ENCODE data around the gene SPPL3.

Gene SPPL3

GRCh38 chr12:120932956-120933526 is 28.9 kb upstream of the SPPL3 start:
- CTCF ChIA-PET: interaction anchor here (0.6 kb wide), 1 partner anchor 607 kb away, joined by 3 read pairs; no protein-coding TSS in a partner anchor
- POLR2A ChIA-PET: no interaction called here
- no peak overlapping the region for H3K4me3 ChIP-seq (ENCODE audit: low read depth, low read length)
- H3K4me1 ChIP-seq (ENCODE audit: control insufficient read depth, insufficient read depth, low read length): no peaks in the 10 kb centered on the region
- H3K27ac ChIP-seq (ENCODE audit: extremely low read depth, low read depth, low read length): no peak overlapping the region
- H3K36me3 ChIP-seq (ENCODE audit: control insufficient read depth in 2 of 2, insufficient read depth in 1 of 2, low read length in 2 of 2): no peaks in the 10 kb centered on the region
- no peaks in the 10 kb centered on the region for H3K9me3 ChIP-seq (ENCODE audit: control insufficient read depth, insufficient read depth, low read depth, low read length)
- no peak for TF ChIP-seq ZBTB1 (tag by site-specific recombination; IDR thresholded peaks at IDR 0.05)
- peak; percentile 53; the same call in 1 of the 2 replicates for TF ChIP-seq ZNF768 (tag by site-specific recombination; IDR thresholded peaks at IDR 0.05)

- no peak overlapping the region for H3K27ac ChIP-seq (ENCODE audit: extremely low read depth, low read depth, low read length)
- H3K4me1 ChIP-seq (ENCODE audit: control insufficient read depth, insufficient read depth, low read length): no peaks in the 10 kb centered on the region
- no peak overlapping the region for H3K4me3 ChIP-seq (ENCODE audit: low read depth, low read length)
- ChIA-PET CTCF (interaction anchor here (0.6 to 1.2 kb wide), 2 partner anchors 26 to 75 kb away, joined by 3 to 4 read pairs; no protein-coding TSS in a partner anchor), POLR2A (interaction anchor here (0.6 kb wide), 1 partner anchor 40 kb away, joined by 3 read pairs; no protein-coding TSS in a partner anchor)
- H3K9me3 ChIP-seq (ENCODE audit: control insufficient read depth, insufficient read depth, low read depth, low read length): no peaks in the 10 kb centered on the region
- no peaks in the 10 kb centered on the region for H3K36me3 ChIP-seq (ENCODE audit: control insufficient read depth in 2 of 2, insufficient read depth in 1 of 2, low read length in 2 of 2)
- TF ChIP-seq GLI4 (tag by site-specific recombination; IDR thresholded peaks at IDR 0.05): no peak
- TF ChIP-seq ZNF248 (tag by site-specific recombination; IDR thresholded peaks at IDR 0.05): no peak
- TF ChIP-seq ZNF266 (tag by site-specific recombination; IDR thresholded peaks at IDR 0.05; ENCODE audit: low read depth): no peak
- TF ChIP-seq, protein P1, sequence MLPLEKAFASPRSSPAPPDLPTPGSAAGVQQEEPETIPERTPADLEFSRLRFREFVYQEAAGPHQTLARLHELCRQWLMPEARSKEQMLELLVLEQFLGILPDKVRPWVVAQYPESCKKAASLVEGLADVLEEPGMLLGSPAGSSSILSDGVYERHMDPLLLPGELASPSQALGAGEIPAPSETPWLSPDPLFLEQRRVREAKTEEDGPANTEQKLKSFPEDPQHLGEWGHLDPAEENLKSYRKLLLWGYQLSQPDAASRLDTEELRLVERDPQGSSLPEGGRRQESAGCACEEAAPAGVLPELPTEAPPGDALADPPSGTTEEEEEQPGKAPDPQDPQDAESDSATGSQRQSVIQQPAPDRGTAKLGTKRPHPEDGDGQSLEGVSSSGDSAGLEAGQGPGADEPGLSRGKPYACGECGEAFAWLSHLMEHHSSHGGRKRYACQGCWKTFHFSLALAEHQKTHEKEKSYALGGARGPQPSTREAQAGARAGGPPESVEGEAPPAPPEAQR (tag by site-specific recombination; IDR thresholded peaks at IDR 0.05): no peak
- no peak for TF ChIP-seq ZNF202 (tag by site-specific recombination; IDR thresholded peaks at IDR 0.05; ENCODE audit: borderline replicate concordance)
- no peak for TF ChIP-seq GLI2 (tag by site-specific recombination; IDR thresholded peaks at IDR 0.05; ENCODE audit: borderline replicate concordance, low read depth)
- TF ChIP-seq ZNF157 (tag by site-specific recombination; IDR thresholded peaks at IDR 0.05): no peak
- no peak for TF ChIP-seq ZSCAN16 (tag by site-specific recombination; IDR thresholded peaks at IDR 0.05)
- TF ChIP-seq ZBTB10 (tag by site-specific recombination; IDR thresholded peaks at IDR 0.05): no peak
- no peak for TF ChIP-seq ZNF184 (tag by site-specific recombination; IDR thresholded peaks at IDR 0.05)
- no peak for TF ChIP-seq ZNF239 (tag by site-specific recombination; IDR thresholded peaks at IDR 0.05)
- no peak for TF ChIP-seq SCRT1 (tag by site-specific recombination; IDR thresholded peaks at IDR 0.05; ENCODE audit: borderline replicate concordance)
- no peak for TF ChIP-seq ZNF133 (tag by site-specific recombination; IDR thresholded peaks at IDR 0.05)
Measured at GRCh38 chr12:120932058-120932457, 27.9 kb upstream of the SPPL3 start.

GRCh38 chr12:120930032-120930431 is 25.9 kb upstream of the SPPL3 start:
- Histone ChIP-seq H3K4me3 (ENCODE audit: low read depth, low read length) (no peak overlapping the region), H3K9me3 (ENCODE audit: control insufficient read depth, insufficient read depth, low read depth, low read length) (no peaks in the 10 kb centered on the region), H3K4me1 (ENCODE audit: control insufficient read depth, insufficient read depth, low read length) (no peaks in the 10 kb centered on the region), H3K36me3 (ENCODE audit: control insufficient read depth in 2 of 2, insufficient read depth in 1 of 2, low read length in 2 of 2) (no peaks in the 10 kb centered on the region), H3K27ac (ENCODE audit: extremely low read depth, low read depth, low read length) (no peak overlapping the region)
- POLR2A ChIA-PET: no interaction called here
- CTCF ChIA-PET: interaction anchor here (0.6 kb wide), 1 partner anchor 142 kb away, joined by 7 read pairs; no protein-coding TSS in a partner anchor
- TF ChIP-seq, protein P2, sequence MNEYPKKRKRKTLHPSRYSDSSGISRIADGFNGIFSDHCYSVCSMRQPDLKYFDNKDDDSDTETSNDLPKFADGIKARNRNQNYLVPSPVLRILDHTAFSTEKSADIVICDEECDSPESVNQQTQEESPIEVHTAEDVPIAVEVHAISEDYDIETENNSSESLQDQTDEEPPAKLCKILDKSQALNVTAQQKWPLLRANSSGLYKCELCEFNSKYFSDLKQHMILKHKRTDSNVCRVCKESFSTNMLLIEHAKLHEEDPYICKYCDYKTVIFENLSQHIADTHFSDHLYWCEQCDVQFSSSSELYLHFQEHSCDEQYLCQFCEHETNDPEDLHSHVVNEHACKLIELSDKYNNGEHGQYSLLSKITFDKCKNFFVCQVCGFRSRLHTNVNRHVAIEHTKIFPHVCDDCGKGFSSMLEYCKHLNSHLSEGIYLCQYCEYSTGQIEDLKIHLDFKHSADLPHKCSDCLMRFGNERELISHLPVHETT (tag by site-specific recombination; IDR thresholded peaks at IDR 0.05): no peak
- no peak for TF ChIP-seq SALL2 (tag by site-specific recombination; IDR thresholded peaks at IDR 0.05; ENCODE audit: borderline replicate concordance)
- TF ChIP-seq ZBTB8A (tag by site-specific recombination; IDR thresholded peaks at IDR 0.05): no peak
- TF ChIP-seq, protein P3, sequence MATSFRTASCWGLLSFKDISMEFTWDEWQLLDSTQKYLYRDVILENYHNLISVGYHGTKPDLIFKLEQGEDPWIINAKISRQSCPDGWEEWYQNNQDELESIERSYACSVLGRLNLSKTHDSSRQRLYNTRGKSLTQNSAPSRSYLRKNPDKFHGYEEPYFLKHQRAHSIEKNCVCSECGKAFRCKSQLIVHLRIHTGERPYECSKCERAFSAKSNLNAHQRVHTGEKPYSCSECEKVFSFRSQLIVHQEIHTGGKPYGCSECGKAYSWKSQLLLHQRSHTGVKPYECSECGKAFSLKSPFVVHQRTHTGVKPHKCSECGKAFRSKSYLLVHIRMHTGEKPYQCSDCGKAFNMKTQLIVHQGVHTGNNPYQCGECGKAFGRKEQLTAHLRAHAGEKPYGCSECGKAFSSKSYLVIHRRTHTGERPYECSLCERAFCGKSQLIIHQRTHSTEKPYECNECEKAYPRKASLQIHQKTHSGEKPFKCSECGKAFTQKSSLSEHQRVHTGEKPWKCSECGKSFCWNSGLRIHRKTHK (tag by site-specific recombination; IDR thresholded peaks at IDR 0.05): no peak
- no peak for TF ChIP-seq ZNF140 (tag by site-specific recombination; IDR thresholded peaks at IDR 0.05)
- no peak for TF ChIP-seq ZNF335 (tag by site-specific recombination; conservative IDR thresholded peaks at IDR 0.05)
- TF ChIP-seq ZNF23 (tag by site-specific recombination; IDR thresholded peaks at IDR 0.05; ENCODE audit: borderline replicate concordance): no peak
- TF ChIP-seq ZBTB21 (tag by site-specific recombination; IDR thresholded peaks at IDR 0.05): no peak
- no peak for TF ChIP-seq ZNF600 (tag by site-specific recombination; IDR thresholded peaks at IDR 0.05)
- TF ChIP-seq KLF1 (tag by site-specific recombination; IDR thresholded peaks at IDR 0.05): no peak
- no peak for TF ChIP-seq ZNF433 (tag by site-specific recombination; IDR thresholded peaks at IDR 0.05; ENCODE audit: low read depth)

Measured in HEK293 (cell line).